HepG2 (cell line): Measurements from ENCODE around the gene DKKL1. TPM values are rescaled to one million over a fixed set of nuclear protein-coding genes. Genes with fewer than 3 reads are reported as not detected.

Experiments
- AHR ChIP-seq: IDR thresholded peaks from 2 replicates; pipeline ENCODE4 v1.6.1; 2018; ENCODE audit warnings: missing genetic modification reagents, missing compliant biosample characterization
- ASH2L ChIP-seq: fragments of 300-600, 200-600 bp; sonication (generic); IDR thresholded peaks from 2 replicates; pipeline ENCODE4 v1.7.0; 2017; ENCODE audit warnings: low read depth, mild to moderate bottlenecking, moderate library complexity, mixed read lengths, low read length; ENCODE audit not compliant: insufficient read length
- ETV5 ChIP-seq: IDR thresholded peaks from 2 replicates; pipeline ENCODE4 v1.6.1; 2018; ENCODE audit warnings: missing biosample characterization, missing genetic modification reagents, inconsistent platforms, borderline replicate concordance
- HOXD1 ChIP-seq: sonication (generic); formaldehyde crosslinking; IDR thresholded peaks from 2 replicates; pipeline ENCODE4 v1.5.0; 2020; ENCODE audit warnings: missing genetic modification reagents
- JARID2 ChIP-seq: sonication (generic); formaldehyde crosslinking; IDR thresholded peaks from 2 replicates; pipeline ENCODE4 v1.8.1; 2023; ENCODE audit warnings: missing genetic modification reagents, inconsistent platforms; ENCODE audit not compliant: insufficient replicate concordance
- NFAT5 ChIP-seq: sonication (generic); formaldehyde crosslinking; IDR thresholded peaks from 2 replicates; pipeline ENCODE4 v1.4.0; 2020; ENCODE audit warnings: missing genetic modification reagents
- PAWR ChIP-seq: sonication (generic); formaldehyde crosslinking; IDR thresholded peaks from 2 replicates; pipeline ENCODE4 v1.4.0; 2020; ENCODE audit warnings: missing genetic modification reagents, mild to moderate bottlenecking, borderline replicate concordance
- PRPF4 ChIP-seq: fragments of 200-400 bp; formaldehyde crosslinking; IDR thresholded peaks from 2 replicates; pipeline ENCODE4 v1.6.1; 2016; ENCODE audit warnings: low read length, low read depth; ENCODE audit not compliant: poor library complexity, severe bottlenecking
- SIX4 ChIP-seq: sonication (generic); formaldehyde crosslinking; IDR thresholded peaks from 2 replicates; pipeline ENCODE4 v1.4.0; 2020; ENCODE audit warnings: missing genetic modification reagents
- SP2 ChIP-seq: sonication (generic); formaldehyde crosslinking; IDR thresholded peaks from 2 replicates; pipeline ENCODE4 v1.5.1; 2020; ENCODE audit warnings: mild to moderate bottlenecking, missing genetic modification reagents
- TBX2 ChIP-seq: sonication (generic); formaldehyde crosslinking; IDR thresholded peaks from 2 replicates; pipeline ENCODE4 v1.5.0; 2020; ENCODE audit warnings: missing genetic modification reagents, mild to moderate bottlenecking, borderline replicate concordance
- TBX3 ChIP-seq: fragments of 450-650 bp; IDR thresholded peaks from 2 replicates; pipeline ENCODE4 v1.6.1; 2017; ENCODE audit warnings: antibody characterized with exemption, mild to moderate bottlenecking, inconsistent platforms, borderline replicate concordance
- TEAD3 ChIP-seq: optimal IDR thresholded peaks from 2 replicates; pipeline ENCODE3; 2016; ENCODE audit warnings: borderline replicate concordance
- TMF1 ChIP-seq: sonication (generic); formaldehyde crosslinking; IDR thresholded peaks from 2 replicates; pipeline ENCODE4 v1.8.1; 2022; ENCODE audit warnings: low read depth, missing genetic modification reagents
- ZBTB33 ChIP-seq: sonication (generic); formaldehyde crosslinking; IDR thresholded peaks from 2 replicates; pipeline ENCODE4 v1.4.0; 2020; ENCODE audit warnings: missing genetic modification reagents
- ZNF24 ChIP-seq: fragments of 450-650 bp; IDR thresholded peaks from 2 replicates; pipeline ENCODE4 v1.6.1; 2017; ENCODE audit warnings: antibody characterized with exemption, mild to moderate bottlenecking
- ZNF292 ChIP-seq: sonication (generic); formaldehyde crosslinking; IDR thresholded peaks from 2 replicates; pipeline ENCODE4 v1.8.1; 2022; ENCODE audit warnings: mild to moderate bottlenecking, low read depth, missing genetic modification reagents, borderline replicate concordance
- ZNF619 ChIP-seq: sonication (generic); formaldehyde crosslinking; IDR thresholded peaks from 2 replicates; pipeline ENCODE4 v1.4.0; 2020; ENCODE audit warnings: mild to moderate bottlenecking, missing genetic modification reagents
- ZNF674 ChIP-seq: sonication (generic); formaldehyde crosslinking; IDR thresholded peaks from 2 replicates; pipeline ENCODE4 v1.5.0; 2020; ENCODE audit warnings: low read depth, mild to moderate bottlenecking, missing genetic modification reagents
- polyA plus RNA-seq, 8 experiments: library from polyadenylated mRNA; depleted of rRNA in 3 of 8; stranded (reverse) in 7 of 8; unstranded in 1 of 8; fragments of >200 nt; fragmentation: Illumina TruSeq in 4 of 8; extraction: Trizol in 4 of 8; gene quantifications; 2 replicates each; pipeline versions ENCODE4 v1.2.1 to v1.2.3, GENCODE V29; 2011 to 2016; ENCODE audit warnings: low read depth in 4 of 8, missing spikeins in 1 of 8, mixed read lengths in 1 of 8; ENCODE audit not compliant: insufficient read depth in 1 of 8
- total RNA-seq, 5 experiments: library from RNA; depleted of rRNA; stranded (reverse); fragments of >200 nt; fragmentation: Illumina TruSeq; extraction: Trizol; gene quantifications; 2 replicates each; pipeline ENCODE4 v1.2.3, GENCODE V29; 2016; ENCODE audit warnings: low read depth in 1 of 5
- TF ChIP-seq, protein P1 (sequence below): IDR thresholded peaks from 2 replicates; pipeline ENCODE4 v1.6.1; 2016
- TF ChIP-seq, protein P2 (sequence below): sonication (generic); formaldehyde crosslinking; IDR thresholded peaks from 2 replicates; pipeline ENCODE4 v1.4.0; 2020; ENCODE audit warnings: low read depth, mild to moderate bottlenecking, missing genetic modification reagents

The DKKL1 gene
- total and polyA plus RNA-seq, 2 of the 13 experiments (the other 11 are each of a cell fraction or from before 2014, with no cell fraction given), result 0.30 to 0.31 TPM

DNA sequence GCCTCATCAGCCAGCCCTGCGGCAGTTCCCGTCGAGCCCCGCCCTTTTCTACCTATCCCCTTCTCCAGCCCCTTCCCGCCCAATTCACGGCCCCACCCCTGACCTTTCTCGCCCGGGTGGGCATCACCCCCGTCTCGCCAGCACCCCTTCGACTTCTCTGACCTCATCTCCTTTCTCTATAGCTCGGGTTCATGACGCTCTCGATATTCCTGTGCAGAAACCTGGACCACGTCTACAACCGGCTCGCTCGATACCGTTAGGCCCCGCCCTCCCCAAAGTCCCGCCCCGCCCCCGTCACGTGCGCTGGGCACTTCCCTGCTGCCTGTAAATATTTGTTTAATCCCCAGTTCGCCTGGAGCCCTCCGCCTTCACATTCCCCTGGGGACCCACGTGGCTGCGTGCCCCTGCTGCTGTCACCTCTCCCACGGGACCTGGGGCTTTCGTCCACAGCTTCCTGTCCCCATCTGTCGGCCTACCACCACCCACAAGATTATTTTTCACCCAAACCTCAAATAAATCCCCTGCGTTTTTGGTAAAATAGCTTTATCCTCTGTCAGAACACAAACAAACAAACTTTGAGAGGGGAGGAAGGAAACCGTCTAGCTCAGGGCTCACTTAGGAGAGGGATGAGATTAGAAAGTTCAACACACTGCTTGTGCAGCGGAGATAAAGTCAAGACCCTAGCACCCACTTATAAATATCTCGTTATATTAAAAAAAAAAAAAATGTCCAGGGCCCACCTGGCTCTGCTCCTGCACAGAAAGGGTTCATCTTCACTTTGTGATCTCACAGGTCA lies 23.4 kb upstream of the DKKL1 start (continued):
- TF ChIP-seq, protein P1, sequence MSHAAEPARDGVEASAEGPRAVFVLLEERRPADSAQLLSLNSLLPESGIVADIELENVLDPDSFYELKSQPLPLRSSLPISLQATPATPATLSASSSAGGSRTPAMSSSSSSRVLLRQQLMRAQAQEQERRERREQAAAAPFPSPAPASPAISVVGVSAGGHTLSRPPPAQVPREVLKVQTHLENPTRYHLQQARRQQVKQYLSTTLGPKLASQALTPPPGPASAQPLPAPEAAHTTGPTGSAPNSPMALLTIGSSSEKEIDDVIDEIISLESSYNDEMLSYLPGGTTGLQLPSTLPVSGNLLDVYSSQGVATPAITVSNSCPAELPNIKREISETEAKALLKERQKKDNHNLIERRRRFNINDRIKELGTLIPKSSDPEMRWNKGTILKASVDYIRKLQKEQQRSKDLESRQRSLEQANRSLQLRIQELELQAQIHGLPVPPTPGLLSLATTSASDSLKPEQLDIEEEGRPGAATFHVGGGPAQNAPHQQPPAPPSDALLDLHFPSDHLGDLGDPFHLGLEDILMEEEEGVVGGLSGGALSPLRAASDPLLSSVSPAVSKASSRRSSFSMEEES (CRISPR knock-in tag), result peak; percentile 56; the same call in 1 of the 2 replicates
- TF ChIP-seq ZNF619 (no peak), ZNF674 (no peak), TBX3 (no peak), ZNF24 (no peak), NFAT5 (CRISPR knock-in tag) (no peak), TEAD3 (CRISPR knock-in tag) (peak; percentile 71), SIX4 (CRISPR knock-in tag) (no peak), JARID2 (no peak), SP2 (CRISPR knock-in tag) (no peak), TBX2 (CRISPR knock-in tag) (no peak), ASH2L (no peak), TMF1 (CRISPR knock-in tag) (no peak), ETV5 (CRISPR knock-in tag) (no peak), PRPF4 (no peak), ZNF292 (CRISPR knock-in tag) (no peak), PAWR (CRISPR knock-in tag) (no peak), HOXD1 (CRISPR knock-in tag) (no peak), ZBTB33 (CRISPR knock-in tag) (no peak), AHR (CRISPR knock-in tag) (no peak)
- TF ChIP-seq, protein P2, sequence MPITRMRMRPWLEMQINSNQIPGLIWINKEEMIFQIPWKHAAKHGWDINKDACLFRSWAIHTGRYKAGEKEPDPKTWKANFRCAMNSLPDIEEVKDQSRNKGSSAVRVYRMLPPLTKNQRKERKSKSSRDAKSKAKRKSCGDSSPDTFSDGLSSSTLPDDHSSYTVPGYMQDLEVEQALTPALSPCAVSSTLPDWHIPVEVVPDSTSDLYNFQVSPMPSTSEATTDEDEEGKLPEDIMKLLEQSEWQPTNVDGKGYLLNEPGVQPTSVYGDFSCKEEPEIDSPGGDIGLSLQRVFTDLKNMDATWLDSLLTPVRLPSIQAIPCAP (CRISPR knock-in tag), result no peak
